NCI-H510A (cell line): ENCODE measurements around the gene TMF1.
A peak's percentile ranks its signal among the peaks of the same experiment; 100 is the strongest.

Experiments used
- DNase-seq: peaks from one replicate; lab custom pipeline; 2025; lab: John Stamatoyannopoulos, UW

Gene TMF1

DNA sequence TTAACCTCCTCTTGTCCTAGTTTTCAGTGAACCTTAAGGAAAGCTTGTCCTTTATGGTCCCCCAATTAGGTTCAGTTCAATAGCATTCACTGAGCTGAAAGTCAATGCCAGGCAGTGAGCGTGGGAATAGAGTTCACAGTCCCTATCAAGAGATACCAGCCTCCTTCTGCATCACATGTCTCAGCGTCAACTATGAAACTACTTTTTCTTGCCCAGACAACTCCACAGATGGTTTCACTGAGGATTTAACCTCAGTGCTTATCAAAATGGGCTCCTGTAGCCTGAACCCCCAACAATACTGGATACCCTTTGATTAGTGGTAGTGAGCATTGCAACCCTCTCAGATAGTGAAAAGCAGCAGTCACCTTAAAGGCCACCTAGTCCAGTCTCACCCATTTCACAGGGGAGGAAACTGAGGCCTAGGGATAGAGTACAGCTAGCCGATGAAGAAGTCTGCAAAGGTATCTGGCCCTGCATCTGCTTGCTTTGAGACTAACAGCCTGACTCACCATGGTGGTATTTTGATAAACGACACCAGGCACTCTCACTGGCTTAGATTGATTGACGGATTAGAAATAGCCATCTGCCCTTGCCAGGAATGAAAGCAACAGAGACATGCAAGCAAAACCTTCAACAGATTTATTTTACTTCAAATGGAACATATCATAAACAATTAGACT is 29.6 kb upstream of the TMF1 start:
- DNase-seq, result no peak

DNA sequence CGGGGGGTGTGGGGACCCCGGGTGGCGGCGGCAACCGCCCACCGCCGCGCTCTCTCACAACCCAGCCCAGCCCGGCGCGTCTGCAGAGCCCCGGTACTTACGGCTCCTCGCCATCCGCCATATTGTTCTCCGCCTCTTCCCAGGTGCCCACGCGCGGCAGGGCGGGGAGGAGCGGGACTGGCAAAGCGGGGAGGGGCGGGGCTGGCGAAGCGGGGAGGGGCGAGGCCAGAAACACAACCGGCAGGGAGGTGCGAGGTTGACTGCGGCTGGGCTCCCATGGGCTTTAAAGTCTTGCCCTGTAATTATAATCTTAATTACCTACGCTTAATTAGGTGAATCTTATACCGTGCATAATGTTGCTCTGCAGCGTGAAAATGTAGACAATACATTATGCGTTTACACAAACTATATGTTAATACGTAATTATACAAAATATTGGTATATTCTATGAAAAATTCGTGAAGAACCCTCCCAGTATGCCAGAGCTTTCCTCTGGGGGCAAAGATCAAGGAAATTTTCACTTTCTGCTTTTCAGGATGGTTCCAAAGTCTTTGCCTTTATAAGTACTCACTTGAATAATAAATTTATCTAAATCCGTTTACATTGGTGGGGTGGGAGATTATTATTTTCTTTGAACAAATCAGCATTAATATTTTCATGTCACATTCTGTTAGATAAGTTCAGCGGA is 28.2 kb upstream of the TMF1 start, which contains the start of gene UBA3:
Gene UBA3 (minus strand): TSS at position 133 of the 688 bp plus-strand sequence. CDS start 12 bp downstream, at position 121.
- peak; percentile 73 for DNase-seq

DNA sequence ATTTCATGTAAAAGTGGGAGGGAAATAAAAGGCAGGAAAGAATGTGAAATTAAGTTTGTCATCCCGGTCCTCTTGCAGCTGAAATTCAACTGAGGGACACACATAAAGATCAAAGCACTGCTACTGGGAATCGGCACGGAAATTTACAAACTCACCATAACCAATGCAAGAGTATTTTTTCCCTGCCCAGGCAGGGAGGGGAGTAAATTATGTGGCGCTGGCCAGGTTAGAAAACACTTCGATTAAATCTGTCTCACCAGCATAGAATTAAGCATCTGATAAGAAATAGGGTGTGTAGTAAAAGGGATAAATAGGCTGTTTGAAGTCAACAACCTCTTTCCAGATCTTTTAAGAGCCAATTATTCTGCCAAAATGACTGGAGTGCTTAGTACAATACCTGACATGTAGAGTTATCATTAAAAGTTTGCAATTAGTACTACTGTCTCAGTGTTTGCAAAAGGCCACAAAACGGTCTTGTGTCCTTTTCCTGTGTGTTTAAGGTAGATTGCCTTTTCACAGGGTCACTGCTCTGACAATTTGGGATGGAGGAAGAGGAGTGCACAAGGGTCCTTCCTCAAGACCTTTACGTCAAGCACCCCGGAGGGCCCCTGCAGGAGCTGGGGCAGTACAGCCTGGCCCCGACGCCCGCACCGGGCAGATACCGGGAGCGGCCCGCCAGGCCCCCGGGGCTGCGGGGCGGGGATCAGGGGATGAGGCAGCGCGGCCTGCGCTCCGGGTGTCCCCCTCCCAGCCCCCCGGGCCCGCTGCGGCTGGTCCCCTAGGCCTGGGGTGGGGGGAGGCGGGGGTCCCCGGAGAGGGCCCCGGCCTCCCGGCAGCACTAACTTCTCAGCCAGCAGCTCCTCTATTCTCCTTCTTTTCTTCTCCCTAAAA is 27.4 kb upstream of the TMF1 start:
- no peak for DNase-seq

DNA sequence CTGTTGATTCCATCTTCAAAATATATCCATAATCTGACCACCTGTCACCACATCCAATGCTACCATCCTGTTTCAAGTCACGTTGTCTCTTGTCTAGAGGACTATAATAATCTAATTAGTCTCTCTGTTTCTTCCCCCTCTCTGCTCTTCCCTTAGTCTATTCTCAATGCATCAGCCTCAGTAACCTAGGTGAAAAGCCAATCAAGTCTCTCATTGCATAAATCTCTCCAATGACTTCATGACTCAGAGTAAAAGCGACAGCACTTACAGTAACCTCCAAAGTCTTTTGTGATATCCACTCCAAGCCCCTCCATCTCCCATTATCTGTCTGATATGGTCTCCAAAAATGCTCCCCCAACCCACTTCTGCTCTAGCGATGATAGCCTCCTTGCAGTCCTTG is 20.8 kb upstream of the TMF1 start:
- no peak for DNase-seq

DNA sequence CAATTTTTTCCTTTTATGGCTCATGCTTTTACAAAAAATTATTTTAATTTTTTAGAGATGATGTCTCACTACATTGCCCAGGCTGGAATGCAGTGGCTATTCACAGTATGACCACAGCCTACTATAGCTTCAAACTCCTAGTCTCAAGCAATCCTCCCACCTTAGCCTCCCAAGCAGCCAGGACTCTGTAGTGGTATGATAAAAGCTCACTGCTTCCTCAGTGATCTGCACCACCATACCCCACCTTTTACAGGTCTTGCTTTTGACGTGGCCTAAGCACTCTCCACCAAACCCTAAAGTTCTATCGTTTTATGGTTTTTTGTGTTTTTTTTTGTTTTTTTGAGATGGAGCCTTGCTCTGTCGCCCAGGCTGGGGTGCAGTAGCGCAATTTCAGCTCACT is 14.0 kb upstream of the TMF1 start:
- DNase-seq, result no peak

DNA sequence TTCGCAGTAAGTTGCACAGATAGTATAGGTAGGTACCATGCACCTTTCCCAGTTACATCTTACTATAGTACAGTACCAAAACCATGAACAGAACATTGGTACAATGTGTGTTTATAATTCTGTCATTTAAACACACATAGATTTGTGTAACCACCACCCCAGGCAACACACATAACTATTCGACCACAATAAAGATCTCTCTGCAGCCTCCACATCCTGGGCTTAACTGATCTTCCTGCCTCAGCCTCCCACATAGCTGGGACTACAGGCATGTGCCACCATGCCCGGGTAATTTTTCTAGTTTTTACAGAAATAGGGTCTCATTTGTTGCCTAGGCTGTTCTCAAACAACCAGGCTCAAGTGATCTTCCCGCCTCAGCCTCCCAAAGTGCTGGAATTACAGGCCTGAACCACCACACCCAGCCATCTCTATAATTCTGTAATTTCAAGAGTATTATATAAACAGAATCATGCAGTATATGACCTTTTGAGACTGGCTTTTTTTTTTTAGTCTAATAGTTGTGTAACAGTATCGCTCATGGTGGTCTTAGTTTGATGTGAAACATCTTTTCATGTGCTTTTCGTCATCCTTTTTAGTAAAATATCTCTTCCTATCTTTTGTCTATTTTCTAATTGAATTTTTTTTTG is 13.3 kb upstream of the TMF1 start:
- no peak for DNase-seq

DNA sequence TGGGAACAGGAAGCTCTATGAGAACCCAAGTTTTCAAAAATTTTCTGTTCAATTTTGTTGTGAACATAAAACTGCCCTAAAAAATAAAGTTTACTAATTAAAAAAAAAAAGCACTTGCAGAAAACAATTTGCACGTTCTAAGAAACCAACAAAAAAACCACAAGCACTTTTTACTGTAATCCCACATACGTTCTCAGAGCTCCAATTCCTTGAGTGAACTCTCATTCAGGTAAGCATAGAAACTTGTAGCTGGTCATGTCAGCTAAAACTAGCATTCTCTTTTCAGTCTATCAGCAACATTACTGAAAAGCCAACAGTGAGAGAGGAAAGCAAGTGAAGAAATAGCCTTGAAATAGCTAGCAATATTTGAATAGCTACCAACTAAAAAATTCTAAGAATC is 11.5 kb upstream of the TMF1 start:
- DNase-seq, result no peak

DNA sequence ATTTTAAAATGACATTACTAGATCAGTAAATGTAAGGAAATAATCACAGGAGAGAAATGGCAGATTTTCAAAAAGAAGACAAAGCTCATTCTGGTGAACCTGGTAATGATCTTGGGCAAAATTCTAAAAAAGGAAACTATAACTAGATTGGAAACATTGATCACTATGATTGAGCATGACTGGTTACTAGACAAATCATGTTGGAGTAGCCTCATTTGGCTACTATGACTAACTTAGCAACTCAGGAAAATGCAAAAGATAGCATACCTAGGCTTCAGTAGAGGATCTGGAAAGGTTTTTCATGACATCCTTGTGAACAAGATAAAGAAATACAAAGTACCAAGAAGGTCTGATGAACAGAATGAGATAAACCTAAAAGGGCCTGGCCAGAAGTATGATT is 7.6 kb upstream of the TMF1 start:
- DNase-seq, result no peak

DNA sequence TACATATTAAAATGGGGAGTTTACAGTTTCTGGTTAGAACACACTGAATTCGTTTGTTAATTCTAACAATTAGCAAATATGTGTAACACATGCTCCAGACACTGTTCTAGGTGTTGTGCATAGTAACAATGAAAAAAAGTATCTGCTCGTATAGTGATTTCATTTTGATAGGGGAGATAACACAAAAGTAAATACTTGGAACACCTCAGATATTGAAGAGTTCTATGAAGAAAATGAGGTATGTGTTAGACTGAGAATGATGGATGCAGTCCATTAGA is 6.8 kb upstream of the TMF1 start:
- no peak for DNase-seq

DNA sequence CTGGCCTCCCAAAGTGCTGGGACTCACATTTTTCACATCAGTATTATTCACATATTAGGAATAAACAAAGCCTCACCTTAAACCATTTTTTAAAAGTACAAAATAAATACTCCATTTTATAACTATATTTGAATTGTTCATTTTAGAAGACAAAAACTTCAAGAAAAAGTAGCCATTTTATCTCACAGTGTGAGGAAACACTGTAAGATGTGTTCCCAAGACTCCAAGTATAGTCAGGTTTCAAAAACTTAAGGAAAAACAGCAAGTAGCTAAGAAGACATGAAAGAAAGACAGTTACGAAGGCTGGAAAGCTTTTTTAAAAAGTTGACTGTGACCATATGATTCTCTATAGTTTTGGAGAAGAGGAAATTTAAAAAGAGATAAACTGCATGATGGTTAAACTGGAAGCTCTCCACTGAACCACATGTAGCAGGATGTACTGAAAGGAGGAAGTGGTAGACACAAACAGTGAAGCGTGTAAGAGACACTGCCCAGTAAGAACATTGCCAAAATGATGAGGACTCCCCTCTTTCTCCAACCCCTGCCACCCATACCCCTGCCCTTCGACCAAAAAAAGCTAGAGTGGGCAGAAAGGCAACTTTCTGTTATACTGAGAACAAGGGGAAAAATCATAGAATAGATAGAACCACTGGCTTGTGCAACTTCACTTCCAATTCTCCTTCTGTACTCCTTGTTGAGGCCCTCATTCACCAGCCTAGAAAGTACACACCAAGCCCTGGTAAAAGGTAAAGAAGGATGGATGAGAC is 6.2 kb upstream of the TMF1 start:
- DNase-seq, result no peak

DNA sequence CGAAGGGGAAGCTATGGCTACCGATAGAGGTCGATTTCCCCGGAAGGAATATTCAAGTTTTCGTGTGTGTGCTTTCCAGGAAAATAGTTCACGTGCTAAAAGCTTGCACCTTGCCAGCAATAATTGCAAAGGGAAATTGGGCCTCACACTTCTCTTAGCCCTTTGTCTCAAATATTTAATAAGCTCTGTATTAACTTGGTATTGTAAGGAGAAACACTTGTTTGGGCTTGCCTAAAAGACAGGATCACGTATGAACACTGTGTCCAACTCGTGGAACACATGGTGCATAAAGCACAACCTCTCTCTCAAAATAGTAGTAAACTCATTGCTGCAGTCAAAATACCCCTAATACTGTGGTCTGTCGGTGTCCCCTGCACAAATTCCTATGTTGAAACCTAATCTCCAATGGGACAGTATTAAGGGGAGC is 352 bp upstream of the TMF1 start:
- DNase-seq, result no peak

DNA sequence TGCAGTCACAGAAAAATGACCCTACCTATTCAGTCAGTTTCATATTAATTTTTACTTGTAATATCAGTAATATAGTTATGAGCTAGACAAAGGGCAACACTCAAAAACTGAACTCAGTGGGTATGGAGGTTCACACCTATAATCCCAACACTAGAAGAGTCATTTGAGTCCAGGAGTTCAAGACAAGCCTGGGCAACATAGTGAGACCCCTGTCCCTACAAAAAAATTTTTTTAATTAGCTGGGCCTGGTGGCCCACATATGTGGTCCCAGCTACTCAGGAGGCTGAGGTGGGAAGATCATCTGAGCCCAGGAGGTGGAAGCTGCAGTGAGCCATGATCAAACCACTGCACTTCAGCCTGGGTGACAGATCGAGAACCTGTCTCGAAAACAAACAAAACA is 3.1 kb downstream of the TMF1 start:
- DNase-seq, result no peak

DNA sequence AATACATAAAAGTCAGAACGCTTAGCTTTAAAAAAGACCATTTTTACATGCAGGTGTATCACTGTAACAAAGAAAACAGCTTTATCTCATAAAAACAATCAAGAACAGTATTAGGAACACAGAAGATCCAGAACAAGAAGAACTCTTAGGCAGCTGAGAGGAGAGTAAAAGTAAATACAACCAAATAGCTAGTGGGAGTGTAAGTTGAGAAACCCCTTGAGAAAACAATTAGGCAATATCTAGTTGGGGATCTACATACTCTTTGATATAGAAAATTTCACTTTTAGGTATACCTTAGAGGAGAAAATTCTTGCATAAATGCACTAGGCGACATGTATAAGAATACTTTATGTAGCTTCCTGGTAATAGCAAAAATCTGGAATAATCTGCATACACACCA is 7.5 kb downstream of the TMF1 start:
- no peak for DNase-seq

DNA sequence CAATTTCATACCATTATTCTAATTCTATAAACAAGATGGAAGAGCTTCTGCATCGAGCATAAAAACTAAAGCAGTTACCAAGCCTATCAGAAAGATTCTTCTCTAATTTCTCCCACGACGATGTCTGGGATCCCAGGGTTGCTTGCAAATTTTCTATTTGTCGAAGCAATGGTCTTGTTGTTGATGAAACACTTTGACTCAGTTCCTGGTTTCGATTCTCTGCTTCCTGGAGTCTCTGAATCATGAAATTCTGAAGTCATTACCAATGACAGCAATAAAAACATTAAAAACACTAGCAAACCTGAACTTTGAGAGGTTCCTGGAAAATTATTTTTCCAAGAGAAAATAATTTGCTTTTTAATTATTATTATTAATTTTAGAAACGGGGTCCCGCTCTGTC is 18.7 kb downstream of the TMF1 start:
- no peak for DNase-seq

DNA sequence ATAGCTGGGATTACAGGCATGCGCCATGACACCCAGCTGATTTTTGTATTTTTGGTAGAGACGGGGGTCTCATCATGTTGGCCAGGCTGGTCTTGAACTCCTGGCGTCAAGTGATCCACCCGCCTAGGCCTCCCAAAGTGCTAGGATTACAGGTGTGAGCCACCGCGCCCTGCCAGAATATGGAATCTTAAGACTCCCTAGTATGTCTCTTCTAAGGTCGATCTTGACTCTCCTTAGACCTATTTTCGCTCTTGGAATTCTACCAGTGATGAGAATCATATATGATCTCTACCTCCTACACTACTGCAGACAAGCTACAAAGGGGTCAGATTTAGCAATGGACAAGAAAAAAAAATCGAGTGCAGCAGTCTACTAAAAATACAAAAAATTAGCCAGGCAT is 19.4 kb downstream of the TMF1 start:
- DNase-seq, result no peak

DNA sequence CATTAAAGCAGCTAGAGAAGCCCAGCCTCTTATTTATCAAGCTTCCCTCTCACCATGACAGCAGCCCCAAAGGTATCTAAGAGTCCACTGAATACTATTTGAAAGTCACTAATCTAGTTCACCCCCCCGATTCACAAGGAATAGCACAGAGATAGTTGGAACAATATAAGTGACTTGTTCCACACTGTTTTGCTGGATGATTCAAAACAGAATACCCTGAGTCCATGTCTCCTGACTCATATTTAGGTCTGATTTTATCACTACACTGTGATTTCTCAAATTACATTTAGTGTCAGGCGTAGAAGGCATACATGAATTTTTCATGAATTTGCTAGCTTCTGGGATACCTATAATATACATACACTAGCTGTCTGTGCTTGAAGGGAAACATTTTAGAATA is 20.0 kb downstream of the TMF1 start:
- no peak for DNase-seq

DNA sequence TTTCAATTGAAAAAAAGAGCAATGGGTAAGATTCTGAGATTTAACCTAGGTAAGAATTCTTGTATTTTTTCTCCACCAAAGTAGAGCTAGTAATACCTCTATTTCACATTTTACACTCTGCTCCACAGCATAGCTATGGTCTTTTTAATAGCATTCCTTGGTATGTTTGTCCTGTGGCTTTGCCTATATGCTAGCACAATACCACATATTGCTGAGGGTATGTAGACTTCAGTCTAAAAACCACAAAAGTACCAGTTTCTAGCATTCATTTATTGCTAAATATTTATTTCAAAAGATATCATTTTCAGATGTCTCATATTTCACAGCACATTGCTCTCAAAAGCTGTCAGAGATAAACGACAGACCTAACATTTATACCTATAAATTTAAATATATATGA is 20.5 kb downstream of the TMF1 start:
- DNase-seq, result no peak

DNA sequence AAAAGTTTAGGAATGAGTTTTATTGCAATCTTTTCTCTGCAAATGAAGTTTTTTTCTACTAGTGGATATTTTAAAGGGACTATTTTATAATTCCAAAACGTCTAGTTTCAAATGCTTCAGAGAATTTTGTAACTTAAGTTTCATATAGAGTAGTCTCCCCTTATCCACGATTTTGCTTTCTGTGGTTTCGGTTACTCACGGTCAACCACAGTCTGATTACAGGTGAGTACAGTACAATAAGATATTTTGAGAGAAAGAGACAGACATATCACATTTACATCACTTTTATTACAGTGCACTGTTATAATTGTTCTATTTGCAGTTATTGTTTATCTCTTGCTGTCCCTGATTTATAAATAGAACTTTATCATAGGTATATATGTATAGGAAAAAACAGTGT is 31.3 kb downstream of the TMF1 start:
- DNase-seq, result no peak

DNA sequence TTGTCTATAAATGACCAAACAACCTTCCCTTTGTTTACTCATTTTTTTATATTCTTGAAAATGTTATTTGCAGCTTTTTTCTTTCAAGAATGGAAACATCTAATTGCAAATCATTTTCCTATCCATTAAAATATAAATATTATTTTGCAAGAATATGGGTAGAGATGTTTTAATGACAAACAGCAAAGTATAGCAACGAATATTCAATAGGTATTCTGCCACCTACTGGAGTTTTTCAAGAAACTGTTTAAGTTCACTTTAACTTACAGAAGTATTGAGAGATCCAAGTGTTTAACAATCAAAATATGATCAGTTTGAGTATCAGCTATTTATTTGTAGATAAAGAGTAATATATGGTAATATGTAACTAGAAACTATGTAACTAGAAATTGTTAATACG is 31.7 kb downstream of the TMF1 start:
- DNase-seq, result no peak

DNA sequence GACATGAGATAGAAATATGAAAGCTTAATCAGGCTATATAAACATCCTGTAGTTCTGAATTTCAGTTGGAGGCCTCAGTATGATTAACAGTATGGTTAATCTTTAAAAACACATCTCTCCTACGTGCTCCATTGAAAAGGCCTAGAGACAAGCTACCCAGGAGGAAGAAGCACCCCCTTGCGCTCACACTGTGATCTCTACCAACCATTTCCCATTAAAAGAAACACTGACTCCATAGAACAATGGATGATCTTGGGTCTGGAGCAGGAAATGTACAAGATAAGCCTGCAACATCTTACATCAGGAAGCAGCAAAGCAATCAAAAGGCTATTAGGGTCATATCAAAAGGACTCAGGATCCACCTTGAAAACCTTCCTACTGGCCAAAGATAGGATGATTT is 35.2 kb downstream of the TMF1 start:
- DNase-seq, result no peak

DNA sequence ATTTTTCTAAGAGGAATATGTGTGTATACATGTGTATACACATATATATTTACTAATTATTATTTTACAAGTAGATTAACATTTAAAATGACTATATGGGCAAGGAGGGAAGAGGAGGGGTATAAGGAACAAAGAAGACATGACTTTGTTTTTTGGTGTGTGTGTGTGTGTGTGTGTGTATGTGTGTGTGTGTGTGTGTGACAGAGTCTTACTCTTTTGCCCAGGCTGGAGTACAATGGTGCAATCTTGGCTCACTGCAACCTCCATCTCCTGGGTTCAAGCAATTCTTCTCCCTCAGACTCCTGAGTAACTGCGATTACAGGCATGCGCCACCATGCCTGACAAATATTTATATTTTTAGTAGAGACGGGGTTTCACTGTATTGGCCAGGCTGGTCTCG is 36.0 kb downstream of the TMF1 start:
- DNase-seq, result no peak

DNA sequence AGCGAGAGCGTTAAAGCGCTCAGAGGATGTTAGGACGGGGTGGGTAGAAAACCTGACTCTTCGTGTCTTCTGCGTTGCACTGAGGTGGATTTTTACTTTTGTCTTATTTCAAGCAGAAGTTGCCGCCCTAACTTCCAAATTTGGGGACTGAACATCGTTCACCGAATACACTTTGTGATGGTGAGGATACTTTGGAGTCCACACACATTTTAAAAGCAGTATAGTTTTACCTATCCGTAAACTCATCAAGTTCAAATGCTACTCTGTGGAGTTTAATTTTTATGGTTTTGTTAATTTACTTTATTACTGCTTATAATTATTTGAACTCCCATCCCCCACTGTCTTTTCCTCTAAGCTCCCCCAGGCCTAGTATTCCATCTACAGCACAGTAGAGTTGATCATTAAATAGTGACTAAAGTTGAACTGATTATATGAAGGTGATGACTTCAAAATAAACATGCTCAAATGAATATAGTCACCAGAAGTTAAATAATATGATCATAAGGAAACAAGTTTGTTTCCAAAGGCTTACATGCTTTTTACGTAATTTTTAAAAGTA is 38.0 kb downstream of the TMF1 start:
- no peak for DNase-seq
